K562 (cell line): ENCODE results near the gene FBLIM1. TPM values are rescaled to one million over a fixed set of nuclear protein-coding genes. Genes with fewer than 3 reads are reported as not detected.

Source experiments
- ATAC-seq: fragments of 200-7000 bp; cut with Tn5 transposase; 3 replicates; pipeline ENCODE4 v1.9.1; 2020; ENCODE audit warnings: moderate library complexity
- BruUV-seq: library from RNA; stranded (reverse); fragments of 400-500 nt; replicated peaks from 2 replicates; lab custom pipeline; 2021; lab: Mats Ljungman, UMichigan
- CTCF ChIA-PET: fragments of 300-600 bp; formaldehyde crosslinking; extraction: SDS; loops from one replicate; lab custom pipeline; 2021; ENCODE audit warnings: low intra/inter-chr PET ratio; lab: Yijun Ruan, JAX
- POLR2A ChIA-PET: fragments of 300-600, 350-650 bp; sonication (Branson Sonifier 250); formaldehyde crosslinking; extraction: SDS; loops from one replicate; lab custom pipeline; 2021; ENCODE audit warnings: antibody characterized with exemption, inconsistent platforms; lab: Yijun Ruan, JAX
- DNase-seq, 4 experiments: peaks; one replicate each; pipeline versions ENCODE4 v3.0.0 to v3.0.0-alpha.2; 2011 to 2018; ENCODE audit warnings: low spot score in 3 of 4, mixed read lengths in 3 of 4; ENCODE audit errors: extremely low read depth in 1 of 4
- FAIRE-seq: peaks from 2 replicates; lab custom pipeline; 2011; peaks lifted over from hg19 to GRCh38; lab: Jason Lieb, UNC
- H2AFZ ChIP-seq: 2 replicates; pipeline ENCODE4 v1.6.0; 2011; ENCODE audit warnings: low read depth, low read length, control low read depth, inconsistent platforms
- H3K27ac ChIP-seq: fragments of 200-600 bp; 3 replicates; pipeline ENCODE4 v1.8.0; 2011; ENCODE audit warnings: low read depth, mild to moderate bottlenecking, control low read depth, inconsistent platforms, low read length, moderate library complexity, mixed read lengths; ENCODE audit errors: extremely low read depth
- H3K27me3 ChIP-seq, 2 experiments: fragments of 300-600 bp in 1 of 2; 2 replicates in 1 of 2; 3 replicates in 1 of 2; pipeline versions ENCODE4 v1.6.0 to v1.8.0; 2011; ENCODE audit warnings: inconsistent platforms in 2 of 2, low read length in 2 of 2, mild to moderate bottlenecking in 1 of 2, mixed read lengths in 1 of 2, moderate library complexity in 1 of 2; ENCODE audit not compliant: control insufficient read depth in 2 of 2, insufficient read depth in 2 of 2
- H3K36me3 ChIP-seq: fragments of 300-600 bp; 3 replicates; pipeline ENCODE4 v1.8.0; 2011; ENCODE audit warnings: mild to moderate bottlenecking, low read length, inconsistent platforms; ENCODE audit not compliant: control insufficient read depth, insufficient read depth
- H3K4me1 ChIP-seq, 2 experiments: fragments of 200-600 bp in 1 of 2; replicated peaks in 1 of 2; 2 replicates in 1 of 2; 3 replicates in 1 of 2; pipeline versions ENCODE4 v1.5.1 to v1.8.0; 2011; ENCODE audit warnings: inconsistent platforms in 2 of 2, low read length in 2 of 2, mild to moderate bottlenecking in 1 of 2, mixed read lengths in 1 of 2, moderate library complexity in 1 of 2; ENCODE audit not compliant: control insufficient read depth in 2 of 2, insufficient read depth in 2 of 2
- H3K4me2 ChIP-seq: 2 replicates; pipeline ENCODE4 v1.6.1; 2011; ENCODE audit warnings: low read length, control low read depth, inconsistent platforms, mixed read lengths; ENCODE audit not compliant: insufficient read depth
- H3K4me3 ChIP-seq: fragments of 200-600 bp; sonication (generic), shearing (Covaris generic); 2 replicates; pipeline ENCODE4 v1.5.1; 2016; ENCODE audit warnings: control low read depth, inconsistent platforms
- H3K79me2 ChIP-seq: fragments of 200-600 bp; 3 replicates; pipeline ENCODE4 v1.8.0; 2011; ENCODE audit warnings: low read length, inconsistent platforms; ENCODE audit not compliant: control insufficient read depth, insufficient read depth
- H3K9ac ChIP-seq, 2 experiments: 2 replicates each; pipeline versions ENCODE4 v1.6.0 to v1.6.1; 2011; ENCODE audit warnings: low read depth in 2 of 2, low read length in 2 of 2, control low read depth in 1 of 2, inconsistent platforms in 1 of 2, mild to moderate bottlenecking in 1 of 2, mixed read lengths in 1 of 2; ENCODE audit not compliant: insufficient read depth in 1 of 2
- H3K9me1 ChIP-seq: one replicate; pipeline ENCODE4 v1.6.0; 2011; ENCODE audit warnings: inconsistent platforms, mild to moderate bottlenecking, low read length, moderate library complexity; ENCODE audit not compliant: control insufficient read depth, insufficient read depth
- H3K9me3 ChIP-seq: replicated peaks from 2 replicates; pipeline ENCODE4 v1.5.1; 2011; ENCODE audit warnings: low read depth, low read length, inconsistent platforms; ENCODE audit not compliant: control insufficient read depth, insufficient read depth
- H4K20me1 ChIP-seq: replicated peaks from 2 replicates; pipeline ENCODE4 v1.6.1; 2011; ENCODE audit warnings: low read length, inconsistent platforms, mixed read lengths; ENCODE audit not compliant: control insufficient read depth, insufficient read depth
- WGBS: fragments of 100-300 bp; shearing (Covaris generic); methylation state at CpG from one replicate; pipeline ENCODE4 v1.1.6; 2016; ENCODE audit warnings: low coverage, mixed read lengths; ENCODE audit not compliant: insufficient coverage; ENCODE audit errors: missing lambda C conversion rate; 5-methylcytosine and 5-hydroxymethylcytosine counted together
- in situ Hi-C: fragments of 300-500 bp; cut with MboI; formaldehyde crosslinking; loops from 4 replicates; pipeline ENCODE4 v1.15.0; 2018; ENCODE audit warnings: inconsistent platforms, mixed read lengths
- intact Hi-C: fragments of 100-400 bp; cut with micrococcal nuclease; formaldehyde crosslinking; loops from 2 replicates; pipeline ENCODE4 v1.14.2; 2022
- polyA plus RNA-seq, 8 experiments: library from polyadenylated mRNA; depleted of rRNA in 4 of 8; stranded (reverse) in 5 of 8; unstranded in 3 of 8; fragments of >200 nt; fragmentation: Nextera tagmentation in 2 of 8; fragmentation: Illumina TruSeq in 1 of 8; extraction: Ambion mirVana in 2 of 8; extraction: Trizol in 1 of 8; gene quantifications; 2 replicates each; pipeline versions ENCODE4 v1.2.1 to v1.2.3, GENCODE V29; 2011 to 2014; ENCODE audit warnings: inconsistent platforms in 1 of 8, missing spikeins in 1 of 8
- total RNA-seq, 7 experiments: library from RNA; depleted of rRNA in 6 of 7; stranded (reverse); fragments of >200 nt in 6 of 7; fragmentation: Illumina TruSeq in 2 of 7; extraction: Trizol in 2 of 7; gene quantifications; 2 replicates each; pipeline versions ENCODE4 v1.2.1 to v1.2.3, GENCODE V29; 2011 to 2021; ENCODE audit warnings: low replicate concordance in 1 of 7
- TF ChIP-seq, protein P1 (sequence below): fragments of 450-650 bp; IDR thresholded peaks from 2 replicates; pipeline ENCODE4 v1.6.1; 2018; ENCODE audit not compliant: partially characterized antibody
- TF ChIP-seq, protein P2 (sequence below): IDR thresholded peaks from 2 replicates; pipeline ENCODE4 v1.6.1; 2016; ENCODE audit warnings: missing genetic modification characterization, missing compliant biosample characterization

FBLIM1 gene
- total and polyA plus RNA-seq, 9 of the 15 experiments (the other 6 are each of a cell fraction or from before 2014, with no cell fraction given) = 0.14 to 0.24 TPM; not detected in 7

DNA sequence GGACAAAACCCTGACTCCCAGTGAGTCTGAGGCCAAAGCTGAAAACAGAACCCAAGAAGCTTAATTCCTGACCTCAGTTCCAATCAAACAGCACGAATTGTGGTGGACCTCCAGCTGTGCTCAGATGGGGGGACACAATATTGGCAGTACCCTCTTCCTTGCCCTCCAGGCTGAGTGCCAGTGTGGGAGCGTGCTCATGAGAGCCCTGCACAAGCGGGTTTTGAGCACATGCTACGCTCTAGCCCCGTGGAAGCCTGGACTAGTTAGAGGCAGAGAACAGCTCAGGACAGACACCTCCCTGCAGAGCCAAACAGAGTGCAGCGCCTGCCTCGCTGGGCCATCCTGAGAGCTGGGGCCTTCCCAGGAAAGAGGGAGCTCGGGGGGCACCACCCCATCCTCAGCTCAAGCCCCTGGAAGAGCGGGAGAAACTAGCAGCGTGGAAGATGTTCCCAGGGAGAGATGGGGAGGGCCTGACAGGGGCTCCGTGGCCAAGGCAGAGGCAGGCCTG is 25.3 kb upstream of the FBLIM1 start:
- peak overlapping the region in 1 of 2 experiments; percentile 56; a peak in 1 of 4 replicates for H3K9ac ChIP-seq
- no peak for ATAC-seq
- TF ChIP-seq, protein P1, sequence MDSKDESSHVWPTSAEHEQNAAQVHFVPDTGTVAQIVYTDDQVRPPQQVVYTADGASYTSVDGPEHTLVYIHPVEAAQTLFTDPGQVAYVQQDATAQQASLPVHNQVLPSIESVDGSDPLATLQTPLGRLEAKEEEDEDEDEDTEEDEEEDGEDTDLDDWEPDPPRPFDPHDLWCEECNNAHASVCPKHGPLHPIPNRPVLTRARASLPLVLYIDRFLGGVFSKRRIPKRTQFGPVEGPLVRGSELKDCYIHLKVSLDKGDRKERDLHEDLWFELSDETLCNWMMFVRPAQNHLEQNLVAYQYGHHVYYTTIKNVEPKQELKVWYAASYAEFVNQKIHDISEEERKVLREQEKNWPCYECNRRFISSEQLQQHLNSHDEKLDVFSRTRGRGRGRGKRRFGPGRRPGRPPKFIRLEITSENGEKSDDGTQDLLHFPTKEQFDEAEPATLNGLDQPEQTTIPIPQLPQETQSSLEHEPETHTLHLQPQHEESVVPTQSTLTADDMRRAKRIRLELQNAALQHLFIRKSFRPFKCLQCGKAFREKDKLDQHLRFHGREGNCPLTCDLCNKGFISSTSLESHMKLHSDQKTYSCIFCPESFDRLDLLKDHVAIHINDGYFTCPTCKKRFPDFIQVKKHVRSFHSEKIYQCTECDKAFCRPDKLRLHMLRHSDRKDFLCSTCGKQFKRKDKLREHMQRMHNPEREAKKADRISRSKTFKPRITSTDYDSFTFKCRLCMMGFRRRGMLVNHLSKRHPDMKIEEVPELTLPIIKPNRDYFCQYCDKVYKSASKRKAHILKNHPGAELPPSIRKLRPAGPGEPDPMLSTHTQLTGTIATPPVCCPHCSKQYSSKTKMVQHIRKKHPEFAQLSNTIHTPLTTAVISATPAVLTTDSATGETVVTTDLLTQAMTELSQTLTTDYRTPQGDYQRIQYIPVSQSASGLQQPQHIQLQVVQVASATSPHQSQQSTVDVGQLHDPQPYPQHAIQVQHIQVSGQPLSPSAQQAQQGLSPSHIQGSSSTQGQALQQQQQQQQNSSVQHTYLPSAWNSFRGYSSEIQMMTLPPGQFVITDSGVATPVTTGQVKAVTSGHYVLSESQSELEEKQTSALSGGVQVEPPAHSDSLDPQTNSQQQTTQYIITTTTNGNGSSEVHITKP = no peak
- TF ChIP-seq, protein P2, sequence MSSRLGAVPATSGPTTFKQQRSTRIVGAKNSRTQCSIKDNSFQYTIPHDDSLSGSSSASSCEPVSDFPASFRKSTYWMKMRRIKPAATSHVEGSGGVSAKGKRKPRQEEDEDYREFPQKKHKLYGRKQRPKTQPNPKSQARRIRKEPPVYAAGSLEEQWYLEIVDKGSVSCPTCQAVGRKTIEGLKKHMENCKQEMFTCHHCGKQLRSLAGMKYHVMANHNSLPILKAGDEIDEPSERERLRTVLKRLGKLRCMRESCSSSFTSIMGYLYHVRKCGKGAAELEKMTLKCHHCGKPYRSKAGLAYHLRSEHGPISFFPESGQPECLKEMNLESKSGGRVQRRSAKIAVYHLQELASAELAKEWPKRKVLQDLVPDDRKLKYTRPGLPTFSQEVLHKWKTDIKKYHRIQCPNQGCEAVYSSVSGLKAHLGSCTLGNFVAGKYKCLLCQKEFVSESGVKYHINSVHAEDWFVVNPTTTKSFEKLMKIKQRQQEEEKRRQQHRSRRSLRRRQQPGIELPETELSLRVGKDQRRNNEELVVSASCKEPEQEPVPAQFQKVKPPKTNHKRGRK (tag) = no peak
- TF ChIP-seq, all 486 proteins: peak for 0
- no peaks in the 10 kb centered on the region for H3K79me2 ChIP-seq
- no peak overlapping the region for H3K27ac ChIP-seq
- ChIA-PET CTCF (no interaction called here), POLR2A (interaction anchor here (0.6 to 0.7 kb wide), 2 partner anchors 32 to 55 kb away, joined by 3 read pairs; no protein-coding TSS in a partner anchor)
- in situ Hi-C loops = no loop called here
- peaks cover 0 to 62% of the 10 kb centered on the region in 2 experiments; a peak in 2 of 5 replicates for H3K4me1 ChIP-seq
- H2AFZ ChIP-seq = no peak overlapping the region
- no peak for FAIRE-seq
- no peak for DNase-seq
- no peak overlapping the region for H3K4me2 ChIP-seq
- H4K20me1 ChIP-seq = no peaks in the 10 kb centered on the region
- H3K9me1 ChIP-seq = no peaks in the 10 kb centered on the region
- no peaks in the 10 kb centered on the region for H3K27me3 ChIP-seq
- H3K9me3 ChIP-seq = no peaks in the 10 kb centered on the region
- peaks cover 61% of the 10 kb centered on the region; the same call in 2 of the 3 replicates for H3K36me3 ChIP-seq
- H3K4me3 ChIP-seq = no peak overlapping the region
- intact Hi-C loops = no loop called here
- BruUV-seq = no TSS peak
- 76% methylated on average over 10 of the region's 11 CpGs for WGBS
